HG03095 (cell line): ENCODE measurements around the gene ELOB.

Experiments used
- ATAC-seq: cut with Tn5 transposase; IDR thresholded peaks from one replicate; pipeline ENCODE4 v1.9.1; 2021; ENCODE audit warnings: moderate library complexity; ENCODE audit not compliant: unreplicated experiment

The ELOB gene

DNA sequence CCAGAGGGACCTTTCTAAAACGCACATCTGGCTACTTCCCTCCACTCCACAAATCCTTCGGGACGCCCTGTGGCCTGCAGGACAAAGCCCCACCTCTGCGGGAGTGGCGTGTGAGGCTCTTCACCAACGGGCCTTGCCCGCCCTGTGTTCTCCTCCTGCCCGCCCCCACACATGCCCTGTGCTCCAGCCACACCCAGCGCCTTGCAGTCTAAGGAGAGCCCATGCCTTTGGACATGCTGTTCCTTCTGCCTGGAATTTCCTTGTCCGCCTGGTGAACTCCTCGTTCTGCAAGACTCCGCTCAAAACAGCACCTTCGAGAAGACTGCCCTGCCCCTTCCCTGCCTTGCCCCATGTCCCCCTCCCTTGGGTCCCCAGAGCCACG lies 7.4 kb downstream of the ELOB start:
- ATAC-seq: no peak

DNA sequence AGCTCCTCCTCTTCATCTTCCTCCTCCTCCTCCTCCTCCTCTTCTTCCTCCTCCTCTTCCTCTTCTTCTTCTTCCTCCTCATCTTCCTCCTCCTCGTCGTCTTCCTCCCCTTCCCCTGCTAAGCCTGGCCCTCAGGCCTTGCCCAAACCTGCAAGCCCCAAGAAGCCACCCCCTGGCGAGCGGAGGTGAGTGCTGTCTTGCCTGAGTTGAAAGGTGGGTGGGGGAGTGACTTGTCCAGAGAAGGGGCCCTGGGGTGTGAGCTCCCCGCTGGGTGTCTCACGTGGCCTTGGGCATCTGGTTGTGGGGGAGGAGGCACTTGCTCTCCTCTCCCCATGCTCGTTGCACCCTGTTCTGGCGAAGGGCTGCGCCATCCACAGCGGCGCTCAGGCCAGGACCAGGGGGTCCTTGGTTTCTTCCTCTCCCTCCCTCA lies 8.0 kb downstream of the ELOB start:
- no peak for ATAC-seq

DNA sequence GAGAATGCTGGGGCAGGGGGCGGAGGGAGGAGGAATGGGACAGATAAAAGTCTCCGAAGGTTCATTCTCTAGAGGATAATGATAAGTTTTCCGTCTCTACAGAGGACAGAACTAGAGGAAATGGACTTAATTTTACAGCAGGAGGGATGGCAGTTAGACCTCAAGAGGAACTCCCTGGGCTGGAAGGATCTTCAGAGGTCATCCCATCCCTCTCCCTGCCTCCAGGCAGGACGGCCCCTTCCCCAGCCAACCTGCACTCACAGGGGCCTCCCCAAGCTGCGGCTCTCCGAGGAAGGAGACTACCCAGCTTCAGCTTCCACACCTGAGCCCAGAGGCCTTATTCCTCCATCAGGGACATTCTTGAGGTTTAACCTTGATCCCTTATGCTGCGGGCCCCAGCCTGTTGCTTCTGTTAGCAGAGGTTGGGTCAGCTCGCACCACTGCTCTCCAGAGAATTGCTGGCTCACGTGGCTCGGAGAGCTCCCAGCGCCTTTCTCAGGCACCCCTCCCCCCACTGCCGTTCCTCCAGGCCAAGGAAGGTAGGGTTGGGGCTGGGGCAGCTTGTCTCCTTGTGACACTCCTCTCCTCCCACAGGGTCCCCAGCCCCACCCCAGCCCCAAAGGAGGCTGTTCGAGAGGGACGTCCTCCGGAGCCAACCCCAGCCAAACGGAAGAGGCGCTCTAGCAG lies 8.5 kb downstream of the ELOB start:
- ATAC-seq: no peak

DNA sequence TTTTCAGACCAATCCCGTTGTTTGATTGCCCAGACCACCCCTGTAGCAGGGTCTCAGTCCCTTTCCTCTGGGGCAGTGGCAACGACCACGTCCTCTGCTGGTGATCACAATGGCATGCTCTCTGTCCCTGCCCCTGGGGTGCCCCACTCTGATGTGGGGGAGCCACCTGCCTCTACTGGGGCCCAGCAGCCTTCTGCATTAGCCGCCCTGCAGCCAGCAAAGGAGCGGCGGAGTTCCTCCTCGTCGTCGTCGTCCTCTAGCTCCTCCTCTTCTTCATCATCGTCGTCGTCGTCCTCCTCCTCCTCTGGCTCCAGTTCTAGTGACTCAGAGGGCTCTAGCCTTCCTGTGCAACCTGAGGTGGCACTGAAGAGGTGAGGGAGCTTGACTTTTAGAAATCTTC lies 9.2 kb downstream of the ELOB start:
- no peak for ATAC-seq

DNA sequence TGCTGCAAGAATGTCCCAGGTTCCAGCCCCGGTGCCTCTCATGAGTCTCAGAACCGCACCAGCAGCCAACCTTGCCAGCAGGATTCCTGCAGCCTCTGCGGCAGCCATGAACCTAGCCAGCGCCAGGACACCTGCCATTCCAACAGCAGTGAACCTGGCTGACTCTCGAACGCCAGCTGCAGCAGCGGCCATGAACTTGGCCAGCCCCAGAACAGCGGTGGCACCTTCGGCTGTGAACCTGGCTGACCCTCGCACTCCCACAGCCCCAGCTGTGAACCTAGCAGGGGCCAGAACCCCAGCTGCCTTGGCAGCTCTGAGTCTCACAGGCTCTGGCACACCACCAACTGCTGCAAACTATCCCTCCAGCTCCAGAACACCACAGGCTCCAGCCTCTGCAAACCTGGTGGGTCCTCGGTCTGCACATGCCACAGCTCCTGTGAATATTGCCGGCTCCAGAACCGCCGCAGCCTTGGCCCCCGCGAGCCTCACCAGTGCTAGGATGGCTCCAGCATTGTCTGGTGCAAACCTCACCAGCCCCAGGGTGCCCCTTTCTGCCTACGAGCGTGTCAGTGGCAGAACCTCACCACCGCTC lies 9.8 kb downstream of the ELOB start:
- ATAC-seq: no peak

DNA sequence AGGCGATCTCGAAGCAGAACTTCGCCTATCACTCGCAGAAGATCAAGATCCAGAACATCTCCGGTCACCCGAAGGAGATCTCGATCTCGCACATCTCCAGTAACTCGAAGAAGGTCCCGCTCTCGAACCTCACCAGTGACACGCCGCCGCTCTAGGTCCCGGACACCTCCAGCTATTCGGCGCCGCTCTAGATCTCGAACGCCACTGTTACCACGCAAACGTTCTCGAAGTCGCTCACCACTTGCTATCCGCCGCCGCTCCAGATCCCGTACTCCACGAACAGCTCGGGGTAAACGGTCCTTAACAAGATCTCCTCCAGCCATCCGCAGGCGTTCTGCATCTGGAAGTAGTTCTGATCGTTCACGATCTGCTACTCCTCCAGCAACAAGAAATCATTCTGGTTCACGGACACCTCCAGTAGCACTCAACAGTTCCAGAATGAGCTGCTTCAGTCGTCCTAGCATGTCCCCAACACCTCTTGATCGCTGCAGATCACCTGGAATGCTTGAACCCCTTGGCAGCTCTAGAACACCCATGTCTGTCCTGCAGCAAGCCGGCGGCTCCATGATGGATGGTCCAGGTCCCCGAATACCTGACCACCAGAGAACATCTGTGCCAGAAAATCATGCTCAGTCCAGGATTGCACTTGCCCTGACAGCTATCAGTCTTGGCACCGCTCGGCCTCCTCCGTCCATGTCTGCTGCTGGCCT lies 10.5 kb downstream of the ELOB start:
- no peak for ATAC-seq

DNA sequence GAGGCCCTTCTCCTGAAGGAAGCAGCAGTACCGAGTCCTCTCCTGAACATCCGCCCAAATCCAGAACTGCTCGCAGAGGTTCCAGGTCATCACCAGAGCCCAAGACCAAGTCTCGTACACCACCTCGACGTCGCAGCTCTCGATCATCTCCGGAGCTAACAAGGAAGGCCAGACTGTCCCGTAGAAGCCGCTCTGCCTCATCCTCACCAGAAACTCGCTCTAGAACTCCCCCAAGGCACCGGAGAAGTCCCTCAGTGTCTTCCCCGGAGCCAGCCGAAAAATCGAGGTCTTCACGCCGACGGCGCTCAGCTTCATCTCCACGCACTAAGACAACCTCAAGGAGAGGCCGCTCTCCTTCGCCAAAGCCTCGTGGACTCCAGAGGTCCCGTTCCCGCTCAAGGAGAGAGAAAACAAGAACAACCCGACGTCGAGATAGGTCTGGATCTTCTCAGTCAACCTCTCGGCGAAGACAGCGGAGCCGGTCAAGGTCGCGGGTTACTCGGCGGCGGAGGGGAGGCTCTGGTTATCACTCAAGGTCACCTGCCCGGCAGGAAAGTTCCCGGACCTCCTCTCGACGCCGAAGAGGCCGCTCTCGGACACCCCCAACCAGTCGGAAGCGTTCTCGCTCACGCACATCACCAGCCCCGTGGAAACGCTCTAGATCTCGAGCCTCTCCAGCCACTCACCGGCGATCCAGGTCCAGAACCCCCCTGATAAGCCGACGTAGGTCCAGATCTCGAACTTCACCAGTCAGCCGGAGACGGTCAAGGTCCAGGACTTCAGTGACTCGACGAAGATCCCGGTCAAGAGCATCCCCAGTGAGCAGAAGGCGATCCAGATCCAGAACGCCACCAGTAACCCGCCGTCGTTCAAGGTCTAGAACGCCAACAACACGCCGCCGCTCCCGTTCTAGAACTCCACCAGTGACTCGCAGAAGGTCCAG lies 11.3 kb downstream of the ELOB start:
- ATAC-seq: no peak

DNA sequence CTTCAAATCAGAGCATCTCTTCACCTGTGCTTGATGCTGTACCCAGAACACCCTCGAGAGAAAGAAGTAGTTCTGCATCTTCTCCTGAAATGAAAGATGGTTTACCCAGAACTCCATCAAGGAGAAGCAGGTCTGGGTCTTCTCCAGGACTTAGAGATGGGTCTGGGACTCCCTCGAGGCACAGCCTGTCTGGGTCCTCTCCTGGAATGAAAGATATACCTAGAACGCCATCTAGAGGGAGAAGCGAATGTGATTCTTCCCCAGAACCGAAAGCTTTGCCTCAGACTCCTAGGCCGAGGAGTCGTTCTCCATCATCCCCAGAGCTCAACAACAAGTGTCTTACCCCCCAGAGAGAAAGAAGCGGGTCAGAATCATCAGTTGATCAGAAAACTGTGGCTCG lies 12.4 kb downstream of the ELOB start:
- no peak for ATAC-seq

DNA sequence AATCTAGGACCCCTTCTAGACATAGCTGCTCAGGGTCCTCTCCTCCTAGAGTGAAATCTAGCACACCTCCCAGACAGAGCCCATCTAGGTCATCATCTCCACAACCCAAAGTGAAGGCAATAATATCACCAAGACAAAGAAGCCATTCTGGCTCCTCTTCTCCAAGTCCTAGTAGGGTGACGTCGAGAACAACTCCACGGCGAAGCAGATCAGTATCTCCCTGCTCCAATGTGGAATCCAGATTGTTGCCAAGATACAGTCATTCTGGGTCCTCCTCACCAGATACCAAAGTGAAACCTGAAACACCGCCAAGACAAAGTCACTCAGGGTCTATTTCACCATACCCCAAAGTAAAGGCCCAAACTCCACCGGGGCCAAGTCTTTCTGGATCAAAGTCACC lies 13.9 kb downstream of the ELOB start:
- no peak for ATAC-seq

DNA sequence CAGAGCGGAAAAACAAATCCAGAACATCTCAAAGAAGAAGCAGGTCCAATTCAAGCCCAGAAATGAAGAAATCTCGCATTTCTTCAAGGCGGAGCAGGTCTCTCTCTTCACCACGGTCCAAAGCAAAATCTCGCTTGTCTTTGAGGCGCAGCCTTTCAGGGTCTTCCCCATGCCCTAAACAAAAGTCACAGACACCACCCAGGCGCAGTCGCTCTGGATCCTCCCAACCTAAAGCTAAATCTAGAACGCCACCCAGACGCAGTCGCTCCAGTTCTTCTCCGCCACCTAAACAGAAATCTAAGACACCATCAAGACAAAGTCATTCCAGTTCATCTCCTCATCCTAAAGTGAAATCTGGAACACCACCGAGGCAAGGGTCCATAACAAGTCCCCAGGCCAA lies 14.4 kb downstream of the ELOB start:
- ATAC-seq: no peak

DNA sequence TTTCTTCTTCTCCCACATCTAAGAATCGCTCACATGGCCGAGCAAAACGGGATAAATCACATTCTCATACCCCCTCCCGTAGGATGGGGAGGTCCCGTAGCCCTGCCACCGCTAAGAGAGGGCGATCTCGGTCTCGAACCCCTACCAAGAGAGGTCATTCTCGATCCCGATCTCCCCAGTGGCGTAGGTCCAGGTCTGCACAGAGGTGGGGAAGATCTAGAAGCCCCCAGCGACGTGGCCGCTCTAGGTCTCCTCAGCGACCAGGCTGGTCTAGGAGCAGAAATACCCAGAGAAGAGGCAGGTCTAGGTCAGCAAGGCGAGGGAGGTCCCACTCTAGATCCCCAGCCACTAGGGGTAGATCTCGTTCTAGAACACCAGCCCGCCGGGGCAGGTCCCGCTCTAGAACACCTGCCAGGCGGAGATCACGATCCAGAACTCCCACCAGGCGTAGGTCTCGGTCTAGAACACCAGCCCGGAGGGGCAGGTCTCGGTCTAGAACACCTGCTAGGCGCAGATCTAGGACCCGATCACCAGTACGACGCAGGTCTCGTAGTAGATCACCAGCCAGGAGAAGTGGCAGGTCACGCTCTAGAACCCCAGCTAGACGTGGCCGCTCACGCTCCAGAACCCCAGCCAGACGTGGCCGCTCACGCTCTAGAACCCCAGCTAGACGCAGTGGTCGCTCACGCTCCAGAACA lies 15.0 kb downstream of the ELOB start:
- ATAC-seq: no peak

DNA sequence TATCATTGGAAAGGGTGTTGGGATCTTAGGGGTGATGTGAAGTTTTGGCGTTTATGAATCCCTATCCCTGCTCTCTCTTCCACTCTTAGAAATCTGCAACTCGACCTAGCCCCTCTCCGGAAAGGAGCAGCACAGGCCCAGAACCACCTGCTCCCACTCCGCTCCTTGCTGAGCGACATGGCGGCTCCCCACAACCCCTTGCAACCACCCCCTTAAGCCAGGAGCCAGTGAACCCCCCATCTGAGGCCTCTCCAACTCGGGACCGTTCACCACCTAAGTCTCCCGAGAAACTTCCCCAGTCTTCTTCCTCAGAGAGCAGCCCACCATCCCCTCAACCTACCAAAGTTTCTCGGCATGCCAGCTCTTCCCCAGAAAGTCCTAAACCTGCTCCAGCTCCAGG lies 15.6 kb downstream of the ELOB start:
- no peak for ATAC-seq

DNA sequence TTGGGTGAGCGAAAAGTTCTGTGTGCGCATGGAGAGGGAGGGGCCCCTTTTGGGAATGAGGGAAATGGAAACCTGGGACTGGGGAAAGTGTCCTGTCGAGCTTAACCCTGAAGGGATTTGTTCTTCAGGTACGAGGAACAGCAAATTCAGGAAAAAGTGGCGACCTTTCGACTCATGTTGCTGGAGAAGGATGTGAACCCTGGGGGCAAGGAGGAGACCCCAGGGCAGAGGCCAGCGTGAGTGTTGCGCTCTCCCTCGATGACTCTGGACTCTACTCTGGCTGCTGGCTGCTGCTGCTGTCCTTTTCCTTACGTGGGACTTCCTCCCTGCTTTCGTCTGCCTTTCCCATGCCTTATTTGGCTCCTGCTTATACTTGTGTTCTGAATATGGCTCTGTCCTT lies 19.7 kb downstream of the ELOB start:
- ATAC-seq: no peak

DNA sequence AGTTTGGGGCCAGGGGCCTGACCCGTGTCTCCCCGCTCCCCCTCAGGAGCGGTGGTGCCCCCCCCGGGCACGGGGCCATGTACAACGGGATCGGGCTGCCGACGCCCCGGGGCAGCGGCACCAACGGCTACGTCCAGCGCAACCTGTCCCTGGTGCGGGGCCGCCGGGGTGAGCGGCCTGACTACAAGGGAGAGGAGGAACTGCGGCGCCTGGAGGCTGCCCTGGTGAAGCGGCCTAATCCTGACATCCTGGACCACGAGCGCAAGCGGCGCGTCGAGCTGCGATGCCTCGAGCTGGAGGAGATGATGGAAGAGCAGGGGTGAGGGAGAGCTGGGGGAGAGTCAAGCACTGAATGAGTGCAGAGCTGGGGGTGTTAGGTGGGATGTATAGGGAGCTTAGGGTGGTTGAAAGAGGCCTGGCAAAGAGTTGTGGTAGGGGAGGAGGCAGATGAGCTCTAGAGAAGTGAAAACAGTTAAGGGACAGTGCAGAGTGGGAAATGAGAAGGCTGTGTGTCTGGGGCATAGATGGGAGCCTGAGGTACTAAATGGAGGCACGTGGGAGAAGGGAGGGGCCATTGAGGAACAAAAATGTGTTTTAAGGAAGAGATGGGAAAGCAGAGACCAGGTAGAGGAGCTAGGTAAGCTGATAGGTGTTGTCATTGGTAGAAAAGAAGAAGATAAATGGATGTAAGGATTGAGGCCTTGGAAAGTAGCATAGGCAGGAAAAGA lies 20.6 kb downstream of the ELOB start:
- no peak for ATAC-seq

DNA sequence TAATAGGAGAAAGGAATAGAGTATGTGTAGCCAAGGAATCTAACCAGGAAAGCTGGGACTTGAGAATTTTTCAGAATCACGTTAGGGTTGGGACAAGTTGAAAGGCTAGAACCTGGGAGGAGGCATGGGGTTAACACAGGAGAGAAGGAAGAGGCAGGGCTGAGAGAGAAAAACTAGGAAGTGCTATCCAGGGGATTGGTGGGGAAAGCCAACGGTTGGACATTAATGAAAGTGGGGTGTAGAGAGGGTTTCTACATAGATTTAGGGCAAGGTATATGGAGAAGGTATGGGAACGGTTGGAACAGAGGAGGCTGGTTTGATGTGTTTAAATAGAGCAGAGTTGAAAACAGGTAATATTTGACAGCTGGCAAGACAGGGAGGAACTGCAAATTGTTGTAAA lies 21.9 kb downstream of the ELOB start:
- ATAC-seq: no peak

DNA sequence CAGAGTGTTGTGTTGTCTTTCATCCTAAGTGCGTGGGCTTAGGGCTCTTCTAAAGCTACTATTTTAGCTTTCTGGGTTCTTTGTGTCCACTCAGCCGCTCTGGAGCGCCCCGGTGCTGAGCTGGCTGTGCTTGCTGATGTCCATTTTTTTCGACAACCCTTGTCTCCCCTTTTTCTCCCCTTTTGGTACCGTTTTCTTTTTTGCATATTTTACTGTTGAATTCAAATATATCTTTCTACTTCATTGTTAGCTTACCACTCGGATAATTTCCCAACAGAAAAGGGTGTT lies 23.4 kb downstream of the ELOB start:
- ATAC-seq: no peak

DNA sequence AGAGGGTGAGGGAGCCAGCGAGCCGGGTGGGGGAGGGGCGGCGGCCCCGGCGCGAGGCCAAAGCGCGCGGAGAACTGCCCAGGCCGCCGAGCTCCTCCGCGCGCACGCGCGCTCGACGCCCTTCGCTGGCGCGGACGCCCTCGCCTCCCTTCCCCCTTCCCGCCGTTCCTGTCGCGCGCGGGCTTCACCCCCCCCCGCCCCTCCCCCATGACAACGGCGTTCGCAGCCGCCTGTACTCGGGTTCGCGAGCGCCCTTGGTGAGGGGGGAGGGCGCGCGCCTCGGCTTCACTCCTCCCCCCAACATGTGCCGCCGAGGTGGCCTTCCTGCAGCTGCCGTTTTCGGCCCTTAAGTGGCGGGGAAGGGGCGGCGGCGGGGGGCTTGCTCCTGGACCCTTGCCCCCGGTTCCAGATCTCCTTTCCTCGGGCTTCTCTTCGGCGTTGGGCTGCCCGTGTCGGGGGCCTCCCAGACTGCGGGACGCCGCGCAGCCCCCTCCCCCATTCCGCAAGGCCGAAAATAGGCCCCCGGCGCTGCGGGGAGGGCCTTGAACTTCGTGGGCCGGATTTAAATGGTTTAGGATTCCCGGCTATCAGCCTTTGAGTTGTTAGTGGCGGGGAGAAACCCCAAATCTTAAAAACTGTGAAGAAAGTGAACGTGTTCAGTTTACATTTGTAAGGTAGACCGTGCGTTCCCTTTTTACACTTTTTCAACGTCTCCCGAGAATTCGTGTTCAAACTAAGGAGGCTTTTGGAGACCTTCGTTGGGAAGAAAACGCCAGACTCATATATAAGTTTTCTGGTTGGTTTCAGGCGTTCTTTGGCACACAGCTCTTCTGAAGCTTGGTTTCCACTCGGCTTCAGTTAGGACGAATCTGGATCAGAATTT lies 24.0 kb downstream of the ELOB start:
- peak; percentile 28 for ATAC-seq

DNA sequence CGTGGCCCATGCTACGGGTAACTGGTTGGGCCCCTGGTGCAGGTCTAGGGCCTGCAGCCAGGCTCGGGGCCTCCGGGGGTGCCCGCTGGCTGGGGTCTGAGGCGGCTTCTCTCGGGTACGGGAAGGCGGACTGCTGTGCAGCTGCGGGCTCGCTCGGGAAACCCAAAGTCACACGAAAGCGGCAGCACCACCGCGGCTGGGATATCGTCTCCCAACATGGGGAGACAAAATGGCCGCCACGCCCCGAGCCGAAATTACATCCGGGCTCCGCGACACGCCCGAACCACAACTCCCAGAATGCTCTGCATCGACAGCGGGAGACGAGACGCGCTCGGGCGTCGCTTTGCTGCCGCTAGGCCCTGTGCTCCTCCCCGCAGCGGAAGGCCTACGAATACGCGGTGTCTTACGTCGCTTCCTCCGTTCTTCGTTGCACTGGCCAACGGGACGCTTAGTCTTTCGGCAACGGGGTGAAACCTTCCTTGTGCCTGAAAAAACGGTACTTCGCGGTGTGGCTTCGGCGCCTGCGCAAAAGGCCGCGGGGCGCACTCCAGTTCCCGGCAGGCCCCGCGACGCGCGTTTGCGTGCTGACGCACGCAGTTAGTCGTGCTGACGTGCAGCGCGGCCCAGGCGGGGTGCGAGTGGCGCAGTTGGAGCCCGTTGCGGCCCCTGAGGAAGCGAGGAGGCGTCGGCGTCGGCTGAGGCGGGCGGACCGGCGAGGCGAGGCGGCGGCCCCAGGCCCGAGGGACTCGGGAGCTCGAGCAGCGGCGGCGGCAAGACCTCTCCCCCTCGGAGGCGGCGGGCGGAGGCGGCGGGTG lies 24.8 kb downstream of the ELOB start, which contains the start of gene SRRM2:
SRRM2 (plus strand) TSS at position 604 of the 815 bp plus-strand sequence. CDS start 3,727 bp downstream, outside the sequence.
- peak; percentile 70 for ATAC-seq
